Lower leg skin (tissue), 4 donors: ENCODE results near the gene SWAP70. TPM values are rescaled to one million over a fixed set of nuclear protein-coding genes. Genes with fewer than 3 reads are reported as not detected.

Experiments used
- DNase-seq, 2 donors: peaks; one replicate each; pipeline ENCODE4 v3.0.0-alpha.2; 2019; ENCODE audit warnings: low spot score in 2 of 2
- H3K4me3 ChIP-seq: fragments of 200-600 bp; sonication (generic); 2 replicates; pipeline ENCODE4 v1.5.1; 2017; ENCODE audit warnings: mild to moderate bottlenecking, low read depth; ENCODE audit not compliant: poor library complexity, severe bottlenecking
- POLR2A ChIP-seq, 2 donors: fragments of 450-650 bp; IDR thresholded peaks; one replicate each; pipeline ENCODE4 v1.6.1; 2016 to 2017; ENCODE audit warnings: antibody characterized with exemption in 2 of 2, mild to moderate bottlenecking in 1 of 2, moderate library complexity in 1 of 2
- WGBS, 2 donors: methylation state at CpG; one replicate each; pipeline ENCODE4 v1.1.5; 2018; 5-methylcytosine and 5-hydroxymethylcytosine counted together
- intact Hi-C: fragments of 100-400 bp; cut with DNase I; formaldehyde crosslinking; loops from one replicate; pipeline ENCODE4 v1.15.0; 2023; ENCODE audit warnings: low total_unique reads
- total RNA-seq, 4 donors: library from RNA; depleted of rRNA; stranded (reverse); fragments of >200 nt; gene quantifications; one replicate each; pipeline ENCODE4 v1.1.0, GENCODE V29; 2016
- TF ChIP-seq, protein P1 (sequence below), 3 donors: fragments of 450-650 bp; IDR thresholded peaks; one replicate each; pipeline ENCODE4 v1.5.1; 2016; ENCODE audit warnings: antibody characterized with exemption in 3 of 3, mild to moderate bottlenecking in 3 of 3, moderate library complexity in 2 of 3

The SWAP70 gene
- total RNA-seq, 4 donors from 2014 or later = 40.8 to 83.1 (median 56.3) TPM

GRCh38 chr11:9651899-9652748 is 11.8 kb upstream of the SWAP70 start:
- intact Hi-C loops = no loop called here
- no peak for DNase-seq
- no peak for TF ChIP-seq POLR2A (IDR thresholded peaks at IDR 0.05)
- TF ChIP-seq, protein P1, sequence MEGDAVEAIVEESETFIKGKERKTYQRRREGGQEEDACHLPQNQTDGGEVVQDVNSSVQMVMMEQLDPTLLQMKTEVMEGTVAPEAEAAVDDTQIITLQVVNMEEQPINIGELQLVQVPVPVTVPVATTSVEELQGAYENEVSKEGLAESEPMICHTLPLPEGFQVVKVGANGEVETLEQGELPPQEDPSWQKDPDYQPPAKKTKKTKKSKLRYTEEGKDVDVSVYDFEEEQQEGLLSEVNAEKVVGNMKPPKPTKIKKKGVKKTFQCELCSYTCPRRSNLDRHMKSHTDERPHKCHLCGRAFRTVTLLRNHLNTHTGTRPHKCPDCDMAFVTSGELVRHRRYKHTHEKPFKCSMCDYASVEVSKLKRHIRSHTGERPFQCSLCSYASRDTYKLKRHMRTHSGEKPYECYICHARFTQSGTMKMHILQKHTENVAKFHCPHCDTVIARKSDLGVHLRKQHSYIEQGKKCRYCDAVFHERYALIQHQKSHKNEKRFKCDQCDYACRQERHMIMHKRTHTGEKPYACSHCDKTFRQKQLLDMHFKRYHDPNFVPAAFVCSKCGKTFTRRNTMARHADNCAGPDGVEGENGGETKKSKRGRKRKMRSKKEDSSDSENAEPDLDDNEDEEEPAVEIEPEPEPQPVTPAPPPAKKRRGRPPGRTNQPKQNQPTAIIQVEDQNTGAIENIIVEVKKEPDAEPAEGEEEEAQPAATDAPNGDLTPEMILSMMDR (IDR thresholded peaks at IDR 0.05) = no peak
- no peak overlapping the region for H3K4me3 ChIP-seq

GRCh38 chr11:9653871-9654270 is 10.0 kb upstream of the SWAP70 start:
- DNase-seq = no peak
- TF ChIP-seq, protein P1 (IDR thresholded peaks at IDR 0.05) = no peak
- TF ChIP-seq POLR2A (IDR thresholded peaks at IDR 0.05) = no peak
- WGBS, 2 donors = 86 to 90% methylated on average over 2 of the region's 2 CpGs
- H3K4me3 ChIP-seq = no peak overlapping the region
- intact Hi-C loops = no loop called here

DNA sequence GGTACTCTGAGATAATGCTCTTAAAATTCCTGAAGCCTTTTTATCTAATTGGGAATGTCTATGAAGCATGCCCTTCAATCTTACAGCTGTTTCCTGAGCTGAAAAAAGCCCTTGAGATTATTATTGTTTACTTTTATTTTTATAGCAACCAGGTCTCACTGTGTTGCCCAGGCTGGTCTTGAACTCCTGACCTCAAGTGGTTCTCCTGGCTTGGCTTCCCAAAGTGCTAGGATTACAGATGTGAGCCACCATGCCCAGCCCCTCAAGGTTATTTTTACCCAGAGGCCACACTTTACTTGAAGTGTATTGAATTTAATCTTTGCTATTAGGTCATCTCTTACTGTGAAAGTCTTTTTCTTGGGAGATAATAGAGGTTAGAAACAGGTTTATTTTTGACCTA is 7.0 kb upstream of the SWAP70 start:
- no peak overlapping the region for H3K4me3 ChIP-seq
- intact Hi-C loops = no loop called here
- TF ChIP-seq, protein P1 (IDR thresholded peaks at IDR 0.05) = no peak
- TF ChIP-seq POLR2A (IDR thresholded peaks at IDR 0.05) = no peak
- no peak for DNase-seq

GRCh38 chr11:9657531-9657930 is 6.3 kb upstream of the SWAP70 start:
- H3K4me3 ChIP-seq = no peak overlapping the region
- 89 to 92% methylated on average over 6 of the region's 6 CpGs for WGBS, 2 donors
- TF ChIP-seq POLR2A (IDR thresholded peaks at IDR 0.05) = no peak
- TF ChIP-seq, protein P1 (IDR thresholded peaks at IDR 0.05) = no peak
- no peak for DNase-seq
- intact Hi-C loops = no loop called here

DNA sequence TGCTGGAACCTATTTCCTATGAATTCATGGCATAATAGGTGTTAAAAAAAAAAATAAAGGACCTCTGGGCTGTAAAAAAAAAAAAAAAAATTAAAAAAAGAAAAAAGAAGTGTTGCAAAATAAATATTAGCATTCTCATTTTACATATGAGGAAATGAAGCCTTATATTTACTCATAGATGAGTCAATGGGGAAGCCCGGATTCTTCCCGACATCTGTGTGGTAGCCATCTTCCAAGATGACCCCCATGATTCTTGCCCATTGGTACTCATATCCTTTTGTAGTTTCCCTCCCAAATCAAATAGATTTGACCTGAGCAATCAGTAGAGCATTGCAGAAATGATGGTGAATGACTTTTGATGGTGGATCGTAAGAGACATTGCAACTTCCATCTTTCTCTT is 3.0 kb upstream of the SWAP70 start:
- WGBS, 2 donors = 83 to 97% methylated on average over 3 of the region's 3 CpGs
- intact Hi-C loops = no loop called here
- no peak overlapping the region for H3K4me3 ChIP-seq
- DNase-seq = no peak
- TF ChIP-seq POLR2A (IDR thresholded peaks at IDR 0.05) = no peak
- TF ChIP-seq, protein P1 (IDR thresholded peaks at IDR 0.05) = no peak

- intact Hi-C loops = no loop called here
- TF ChIP-seq, protein P1 (IDR thresholded peaks at IDR 0.05) = no peak
- no peak for TF ChIP-seq POLR2A (IDR thresholded peaks at IDR 0.05)
- H3K4me3 ChIP-seq = no peak overlapping the region
- 57 to 67% methylated on average over 3 of the region's 3 CpGs for WGBS, 2 donors
- no peak for DNase-seq
Measured at GRCh38 chr11:9662273-9662672, 1.6 kb upstream of the SWAP70 start.
